ENCODE results near the gene SYT9. TPM values are rescaled to one million over a fixed set of nuclear protein-coding genes. Genes with fewer than 3 reads are reported as not detected.
A peak's percentile ranks its signal among the peaks of the same experiment; 100 is the strongest.

The SYT9 gene
- total and polyA plus RNA-seq, 2 donors (not counting 3 experiments of a cell fraction or from before 2014, with no cell fraction given), result 0.23 TPM; not detected in 1

- no peaks in the 10 kb centered on the region for H3K4me1 ChIP-seq (ENCODE audit: control insufficient read depth, extremely low read depth, insufficient read depth, low read length)
- DNase-seq (ENCODE audit: low read depth, low spot score) (no peak), FAIRE-seq (no peak)
- H3K36me3 ChIP-seq (ENCODE audit: control insufficient read depth in 2 of 2, extremely low read depth in 1 of 2, insufficient read depth in 2 of 2, low read length in 2 of 2), result no peaks in the 10 kb centered on the region
- no peak overlapping the region for H3K4me2 ChIP-seq (ENCODE audit: insufficient read depth, low read length)
- H4K20me1 ChIP-seq (replicated peaks; ENCODE audit: control insufficient read depth, extremely low read depth, insufficient read depth, low read length), result no peaks in the 10 kb centered on the region
- intact Hi-C loops (cut with micrococcal nuclease) (no loop called here), dilution Hi-C loops (cut with MboI; ENCODE audit: extremely low pct_ligation_motif_present, low sequenced_read_pairs) (no loop called here)
- ChIA-PET POLR2A (no interaction called here), CTCF (interaction anchor here (1.1 to 1.2 kb wide), 2 partner anchors 10 to 25 kb away, joined by 3 to 4 read pairs; no protein-coding TSS in a partner anchor)
- no peak overlapping the region for H3K9ac ChIP-seq (replicated peaks; ENCODE audit: extremely low read depth, insufficient read depth, low read length)
- no peaks in the 10 kb centered on the region for H3K9me1 ChIP-seq (replicated peaks; ENCODE audit: control insufficient read depth, extremely low read depth, insufficient read depth, low read length)
- no peak overlapping the region for H3K4me3 ChIP-seq (replicated peaks in 1 of 3; ENCODE audit: insufficient read depth in 1 of 3, low read depth in 1 of 3, low read length in 3 of 3)
- H3K9me3 ChIP-seq (replicated peaks; ENCODE audit: control insufficient read depth, insufficient read depth, low read length), result no peaks in the 10 kb centered on the region
- peak; percentile 35 for TF ChIP-seq FOS (IDR thresholded peaks at IDR 0.05; ENCODE audit: borderline replicate concordance, insufficient read depth, low read length)
- TF ChIP-seq, protein P1, sequence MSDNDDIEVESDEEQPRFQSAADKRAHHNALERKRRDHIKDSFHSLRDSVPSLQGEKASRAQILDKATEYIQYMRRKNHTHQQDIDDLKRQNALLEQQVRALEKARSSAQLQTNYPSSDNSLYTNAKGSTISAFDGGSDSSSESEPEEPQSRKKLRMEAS (IDR thresholded peaks at IDR 0.05; ENCODE audit: insufficient read depth, insufficient read length), result no peak
- no peak for TF ChIP-seq MYC (IDR thresholded peaks at IDR 0.05; ENCODE audit: low read depth, low read length)
- TF ChIP-seq POLR2A (IDR thresholded peaks at IDR 0.05; ENCODE audit: low read depth, low read length), result no peak
- no peak for TF ChIP-seq GATA2 (IDR thresholded peaks at IDR 0.05; ENCODE audit: insufficient read depth, insufficient read length, low read depth, low read length)
- H3K27me3 ChIP-seq (ENCODE audit: control insufficient read depth in 2 of 2, insufficient read depth in 2 of 2, low read length in 2 of 2), result no peaks in the 10 kb centered on the region
- H2AFZ ChIP-seq (ENCODE audit: low read depth, low read length), result no peak overlapping the region
- no TSS peak for BruUV-seq (replicated peaks)
- H3K79me2 ChIP-seq (ENCODE audit: control insufficient read depth, insufficient read depth, low read length), result no peaks in the 10 kb centered on the region
- no peak overlapping the region for H3K27ac ChIP-seq (ENCODE audit: insufficient read depth, low read depth, low read length)
Measured at GRCh38 chr11:7467652-7468051, 215.9 kb downstream of the SYT9 start.

DNA sequence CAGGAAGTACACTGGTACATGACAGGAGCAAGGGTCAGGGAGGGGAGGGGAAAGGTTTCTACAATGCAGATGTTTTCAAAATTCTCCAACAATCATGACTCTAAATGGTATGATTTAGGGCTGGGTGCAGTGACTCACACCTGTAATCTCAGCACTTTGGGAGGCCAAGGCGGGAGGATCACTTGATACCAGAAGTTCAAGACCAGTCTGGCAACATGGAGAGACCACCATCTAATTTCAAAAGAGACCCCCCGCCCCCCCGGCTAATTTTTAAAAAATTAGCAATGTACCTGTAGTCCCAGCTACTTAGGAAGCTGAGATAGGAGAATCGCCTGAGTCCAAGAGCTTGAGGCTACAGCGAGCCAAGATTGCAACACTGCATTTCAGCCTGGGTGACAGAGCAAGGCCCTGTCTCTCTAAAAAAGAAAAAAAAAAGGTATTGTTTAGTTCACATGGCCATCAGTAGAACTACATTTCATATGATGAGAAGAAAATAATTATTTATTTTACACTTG, 217.7 kb downstream of the SYT9 start:
- H3K27ac ChIP-seq (ENCODE audit: insufficient read depth, low read depth, low read length), result no peak overlapping the region
- no TSS peak for BruUV-seq (replicated peaks)
- FAIRE-seq, result no peak
- no peaks in the 10 kb centered on the region for H3K9me1 ChIP-seq (replicated peaks; ENCODE audit: control insufficient read depth, extremely low read depth, insufficient read depth, low read length)
- H3K4me3 ChIP-seq (replicated peaks in 1 of 3; ENCODE audit: insufficient read depth in 1 of 3, low read depth in 1 of 3, low read length in 3 of 3), result no peak overlapping the region
- no peaks in the 10 kb centered on the region for H3K9me3 ChIP-seq (replicated peaks; ENCODE audit: control insufficient read depth, insufficient read depth, low read length)
- no peaks in the 10 kb centered on the region for H3K79me2 ChIP-seq (ENCODE audit: control insufficient read depth, insufficient read depth, low read length)
- POLR2A ChIA-PET, result no interaction called here
- TF ChIP-seq, protein P2, sequence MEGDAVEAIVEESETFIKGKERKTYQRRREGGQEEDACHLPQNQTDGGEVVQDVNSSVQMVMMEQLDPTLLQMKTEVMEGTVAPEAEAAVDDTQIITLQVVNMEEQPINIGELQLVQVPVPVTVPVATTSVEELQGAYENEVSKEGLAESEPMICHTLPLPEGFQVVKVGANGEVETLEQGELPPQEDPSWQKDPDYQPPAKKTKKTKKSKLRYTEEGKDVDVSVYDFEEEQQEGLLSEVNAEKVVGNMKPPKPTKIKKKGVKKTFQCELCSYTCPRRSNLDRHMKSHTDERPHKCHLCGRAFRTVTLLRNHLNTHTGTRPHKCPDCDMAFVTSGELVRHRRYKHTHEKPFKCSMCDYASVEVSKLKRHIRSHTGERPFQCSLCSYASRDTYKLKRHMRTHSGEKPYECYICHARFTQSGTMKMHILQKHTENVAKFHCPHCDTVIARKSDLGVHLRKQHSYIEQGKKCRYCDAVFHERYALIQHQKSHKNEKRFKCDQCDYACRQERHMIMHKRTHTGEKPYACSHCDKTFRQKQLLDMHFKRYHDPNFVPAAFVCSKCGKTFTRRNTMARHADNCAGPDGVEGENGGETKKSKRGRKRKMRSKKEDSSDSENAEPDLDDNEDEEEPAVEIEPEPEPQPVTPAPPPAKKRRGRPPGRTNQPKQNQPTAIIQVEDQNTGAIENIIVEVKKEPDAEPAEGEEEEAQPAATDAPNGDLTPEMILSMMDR (IDR thresholded peaks at IDR 0.05; ENCODE audit: extremely low read depth in 1 of 2, insufficient read depth in 1 of 2, low read depth in 1 of 2, low read length in 2 of 2), result no peak
- TF ChIP-seq POLR2AphosphoS5 (IDR thresholded peaks at IDR 0.05; ENCODE audit: insufficient read depth, low read depth, low read length), result no peak
- TF ChIP-seq, protein P1 (IDR thresholded peaks at IDR 0.05; ENCODE audit: insufficient read depth, insufficient read length), result no peak
- no peak for TF ChIP-seq FOS (IDR thresholded peaks at IDR 0.05; ENCODE audit: borderline replicate concordance, insufficient read depth, low read length)
- TF ChIP-seq JUN (IDR thresholded peaks at IDR 0.05; ENCODE audit: borderline replicate concordance, insufficient read depth, insufficient read length, low read depth), result no peak
- TF ChIP-seq GATA2 (IDR thresholded peaks at IDR 0.05; ENCODE audit: insufficient read depth, insufficient read length, low read depth, low read length), result no peak
- TF ChIP-seq POLR2A (IDR thresholded peaks at IDR 0.05; ENCODE audit: low read depth, low read length), result no peak
- no peak for TF ChIP-seq EZH2 (IDR thresholded peaks at IDR 0.05; ENCODE audit: borderline replicate concordance, low read depth, low read length, severe bottlenecking)
- no peak for TF ChIP-seq MYC (IDR thresholded peaks at IDR 0.05; ENCODE audit: low read depth, low read length)
- H2AFZ ChIP-seq (ENCODE audit: low read depth, low read length), result no peak overlapping the region
- no peaks in the 10 kb centered on the region for H3K4me1 ChIP-seq (ENCODE audit: control insufficient read depth, extremely low read depth, insufficient read depth, low read length)
- intact Hi-C loops (cut with micrococcal nuclease) (no loop called here), dilution Hi-C loops (cut with MboI; ENCODE audit: extremely low pct_ligation_motif_present, low sequenced_read_pairs) (no loop called here)
- H3K27me3 ChIP-seq (ENCODE audit: control insufficient read depth in 2 of 2, insufficient read depth in 2 of 2, low read length in 2 of 2), result no peaks in the 10 kb centered on the region
- no peak overlapping the region for H3K9ac ChIP-seq (replicated peaks; ENCODE audit: extremely low read depth, insufficient read depth, low read length)
- no peaks in the 10 kb centered on the region for H4K20me1 ChIP-seq (replicated peaks; ENCODE audit: control insufficient read depth, extremely low read depth, insufficient read depth, low read length)
- no peak for DNase-seq (ENCODE audit: low read depth, low spot score)
- no peak overlapping the region for H3K4me2 ChIP-seq (ENCODE audit: insufficient read depth, low read length)
- H3K36me3 ChIP-seq (ENCODE audit: control insufficient read depth in 2 of 2, extremely low read depth in 1 of 2, insufficient read depth in 2 of 2, low read length in 2 of 2), result no peaks in the 10 kb centered on the region
- CTCF ChIA-PET, result no interaction called here

Data from endothelial cell of umbilical vein (primary cell).